Measurements from ENCODE around the gene PPM1B. TPM values are rescaled to one million over a fixed set of nuclear protein-coding genes. Genes with fewer than 3 reads are reported as not detected.
A peak's percentile ranks its signal among the peaks of the same experiment; 100 is the strongest.

The PPM1B gene
- total and polyA plus RNA-seq, 9 of the 15 experiments (the other 6 are each of a cell fraction or from before 2014, with no cell fraction given): 8.9 to 44.0 (median 28.6) TPM

- TF ChIP-seq ZNF449 (CRISPR knock-in tag; IDR thresholded peaks at IDR 0.05) (no peak), RBM25 (IDR thresholded peaks at IDR 0.05; ENCODE audit: low read depth, low read length, severe bottlenecking) (no peak), ELK1 (CRISPR knock-in tag; IDR thresholded peaks at IDR 0.05) (no peak), MTA3 (IDR thresholded peaks at IDR 0.05; ENCODE audit: borderline replicate concordance) (no peak), MTA2 (IDR thresholded peaks at IDR 0.05; ENCODE audit: low read depth) (no peak)
These were observed 4.9 kb upstream of the PPM1B start (continued) for GRCh38 chr2:44163777-44164176.

- Histone ChIP-seq H3K27me3 (ENCODE audit: control insufficient read depth in 2 of 2, insufficient read depth in 2 of 2, low read length in 2 of 2) (no peaks in the 10 kb centered on the region), H3K9ac (ENCODE audit: insufficient read depth in 1 of 2, low read depth in 2 of 2, low read length in 2 of 2) (no peak overlapping the region), H3K4me1 (replicated peaks in 1 of 2; ENCODE audit: control insufficient read depth in 2 of 2, insufficient read depth in 2 of 2, low read length in 2 of 2) (peaks cover 0 to 4% of the 10 kb centered on the region in 2 experiments; a peak in 2 of 5 replicates), H3K9me1 (ENCODE audit: control insufficient read depth, insufficient read depth, low read length) (no peaks in the 10 kb centered on the region), H3K36me3 (ENCODE audit: control insufficient read depth, insufficient read depth, low read length) (no peaks in the 10 kb centered on the region), H3K4me2 (ENCODE audit: insufficient read depth, low read length) (no peak overlapping the region), H2AFZ (ENCODE audit: low read depth, low read length) (no peak overlapping the region), H4K20me1 (replicated peaks; ENCODE audit: control insufficient read depth, insufficient read depth, low read length) (peaks cover 5% of the 10 kb centered on the region; the same call in 1 of the 2 replicates), H3K79me2 (ENCODE audit: control insufficient read depth, insufficient read depth, low read length) (peaks cover 10% of the 10 kb centered on the region), H3K4me3 (no peak overlapping the region), H3K27ac (ENCODE audit: extremely low read depth, low read depth, low read length) (no peak overlapping the region), H3K9me3 (replicated peaks; ENCODE audit: control insufficient read depth, insufficient read depth, low read depth, low read length) (peaks cover 9% of the 10 kb centered on the region)
- FAIRE-seq (no peak), DNase-seq (ENCODE audit: extremely low read depth in 1 of 4, low spot score in 3 of 4) (no peak), ATAC-seq (no peak)
- in situ Hi-C loops (cut with MboI): no loop called here
- POLR2A ChIA-PET: interaction anchor here (0.6 kb wide), 1 partner anchor 19 kb away, joined by 3 read pairs; no protein-coding TSS in a partner anchor
- WGBS (ENCODE audit: insufficient coverage, low coverage, missing lambda C conversion rate): 55% methylated on average over 3 of the region's 3 CpGs
- CTCF ChIA-PET (ENCODE audit: low intra/inter-chr PET ratio): no interaction called here
- intact Hi-C loops (cut with micrococcal nuclease): no loop called here
- BruUV-seq (replicated peaks): no TSS peak
- peak; percentile 42 for TF ChIP-seq TFE3 (CRISPR knock-in tag; IDR thresholded peaks at IDR 0.05)
- no peak for TF ChIP-seq CHCHD3 (CRISPR knock-in tag; IDR thresholded peaks at IDR 0.05)
- TF ChIP-seq IFI16 (CRISPR knock-in tag; IDR thresholded peaks at IDR 0.05): no peak
- TF ChIP-seq TRIM24 (IDR thresholded peaks at IDR 0.05): peak; percentile 43 to 47; a peak in 2 of 4 replicates
- TF ChIP-seq USF2 (CRISPR knock-in tag; IDR thresholded peaks at IDR 0.05): 0 out of 2 replicates have a peak, but pooled peaks have one; percentile 16
- TF ChIP-seq CBX5 (IDR thresholded peaks at IDR 0.05; ENCODE audit: borderline replicate concordance, low read depth): 0 out of 2 replicates have a peak, but pooled peaks have one; percentile 53
- no peak for TF ChIP-seq SFPQ (IDR thresholded peaks at IDR 0.05; ENCODE audit: low read depth, low read length)
- no peak for TF ChIP-seq ZNF184 (CRISPR knock-in tag; IDR thresholded peaks at IDR 0.05)
- no peak for TF ChIP-seq ZNF511 (CRISPR knock-in tag; IDR thresholded peaks at IDR 0.05)
These were observed 4.1 kb upstream of the PPM1B start for GRCh38 chr2:44164617-44165016.

Data from K562 (cell line).